Measurements from ENCODE around the gene DYRK1A.

The DYRK1A gene

DNA sequence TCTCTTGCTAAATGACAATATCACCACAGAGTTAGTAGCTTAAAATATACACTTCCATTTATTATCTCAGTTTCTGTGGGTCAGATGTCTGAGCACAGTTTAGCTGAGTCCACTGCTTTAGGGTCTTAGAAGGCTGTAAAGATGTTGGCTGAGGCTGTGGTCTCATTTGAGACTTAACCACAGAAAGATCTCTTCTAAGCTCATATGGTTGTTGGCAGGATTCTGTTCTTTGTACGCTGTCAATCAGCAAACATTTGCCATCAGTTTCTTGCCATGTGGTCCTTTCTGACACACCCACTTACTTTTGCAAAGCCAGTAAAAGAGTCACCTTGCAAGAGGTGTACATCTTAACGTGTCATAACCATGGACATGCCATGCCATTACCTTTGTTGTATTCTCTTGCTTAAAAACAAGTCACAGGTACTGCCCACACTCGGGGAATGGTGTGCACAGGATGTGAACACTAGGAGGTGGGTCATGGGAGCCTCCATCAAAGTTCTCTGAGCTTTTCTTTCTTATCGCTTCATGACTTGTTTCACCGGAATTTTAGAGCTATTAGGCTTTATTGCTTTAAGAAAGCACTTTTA lies 18.7 kb downstream of the DYRK1A start:
- no peak for DNase-seq

GRCh38 chr21:37386151-37386550 lies 19.6 kb downstream of the DYRK1A start:
- DNase-seq, result no peak

DNA sequence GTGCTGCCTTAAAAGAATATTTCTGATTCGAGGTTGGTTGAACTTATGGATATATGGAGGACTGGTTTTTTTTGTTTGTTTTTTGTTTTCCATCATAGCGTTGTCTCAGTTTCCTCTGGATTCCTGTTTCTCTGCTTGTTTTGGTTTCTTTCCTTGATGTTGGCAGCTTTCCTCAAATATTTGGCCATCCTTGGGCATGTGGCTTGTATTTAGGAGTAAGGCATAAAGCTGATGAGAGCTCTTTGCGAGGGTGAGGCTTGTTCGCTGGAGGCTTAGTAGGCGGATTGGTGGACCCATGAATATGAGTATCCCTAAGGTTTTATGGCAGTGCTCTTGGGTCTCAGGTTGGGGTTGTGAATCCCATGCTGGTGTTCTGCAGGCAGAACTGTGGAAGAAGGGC lies 22.9 kb downstream of the DYRK1A start:
- DNase-seq, result no peak

DNA sequence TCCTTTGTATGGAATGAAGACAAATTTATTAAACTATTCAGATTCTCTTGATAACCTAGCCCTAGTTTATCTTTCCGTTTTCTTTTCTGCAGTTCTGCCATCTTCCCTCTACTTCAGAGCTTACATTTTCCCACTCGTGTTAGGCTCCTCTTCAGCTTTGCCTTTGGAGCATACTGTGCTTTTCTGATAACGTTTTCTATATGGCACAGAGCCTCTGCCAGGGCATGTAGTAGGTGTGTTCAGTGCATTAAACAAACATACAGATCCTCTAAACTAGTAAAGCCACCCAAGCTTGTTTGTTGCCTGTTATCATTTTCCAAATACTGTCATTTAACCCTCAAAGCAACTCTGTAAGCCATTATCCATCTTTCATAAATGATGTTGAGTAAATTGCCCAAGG lies 25.1 kb downstream of the DYRK1A start:
- DNase-seq, result no peak

DNA sequence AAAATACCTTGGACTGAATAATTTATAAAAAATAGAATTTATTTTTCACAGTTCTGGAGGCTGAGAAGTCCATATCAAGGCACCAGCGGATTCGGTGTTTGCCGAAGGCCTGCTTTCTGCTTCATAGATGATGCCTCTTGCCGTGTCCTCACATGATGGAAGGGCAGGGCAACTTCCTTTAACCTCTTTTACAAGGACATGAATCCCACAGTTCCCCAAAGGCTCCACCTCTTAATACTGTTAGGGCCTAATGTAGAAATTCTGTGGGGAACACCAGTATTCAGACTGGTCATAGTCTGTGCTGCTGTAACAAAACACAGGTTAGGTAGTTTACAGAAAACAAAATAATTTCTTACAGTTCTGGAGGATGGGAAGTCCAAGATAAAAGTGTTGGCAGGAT lies 25.9 kb downstream of the DYRK1A start:
- no peak for DNase-seq

- DNase-seq, result no peak
These were observed 26.5 kb downstream of the DYRK1A start for GRCh38 chr21:37393030-37393429.

GRCh38 chr21:37393786-37394185 lies 27.2 kb downstream of the DYRK1A start:
- DNase-seq, result no peak

DNA sequence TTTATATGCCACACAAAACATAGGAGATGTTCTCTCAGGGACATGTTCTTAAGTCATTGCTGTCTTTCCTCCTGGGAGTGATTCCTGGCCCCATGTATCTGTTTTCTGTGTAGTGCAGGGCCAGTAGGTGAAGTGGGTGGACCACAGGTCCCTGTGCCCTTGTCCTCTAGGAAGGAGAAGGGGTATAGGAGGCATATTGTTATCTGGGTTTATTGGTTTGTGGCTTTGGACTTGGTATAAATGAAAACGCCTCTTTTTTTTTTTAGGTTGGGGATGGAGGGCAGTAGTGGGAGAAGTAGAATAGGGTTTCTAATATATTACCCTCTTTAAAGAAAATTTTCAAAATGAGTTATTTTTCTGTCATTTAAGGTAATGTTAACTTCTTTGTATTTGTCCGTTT lies 29.4 kb downstream of the DYRK1A start:
- DNase-seq, result no peak

GRCh38 chr21:37396855-37397254 lies 30.3 kb downstream of the DYRK1A start:
- no peak for DNase-seq

- no peak for DNase-seq
These were observed 32.1 kb downstream of the DYRK1A start for GRCh38 chr21:37398697-37399096.

- DNase-seq, result no peak
These were observed 35.8 kb downstream of the DYRK1A start for GRCh38 chr21:37402251-37402867.

DNA sequence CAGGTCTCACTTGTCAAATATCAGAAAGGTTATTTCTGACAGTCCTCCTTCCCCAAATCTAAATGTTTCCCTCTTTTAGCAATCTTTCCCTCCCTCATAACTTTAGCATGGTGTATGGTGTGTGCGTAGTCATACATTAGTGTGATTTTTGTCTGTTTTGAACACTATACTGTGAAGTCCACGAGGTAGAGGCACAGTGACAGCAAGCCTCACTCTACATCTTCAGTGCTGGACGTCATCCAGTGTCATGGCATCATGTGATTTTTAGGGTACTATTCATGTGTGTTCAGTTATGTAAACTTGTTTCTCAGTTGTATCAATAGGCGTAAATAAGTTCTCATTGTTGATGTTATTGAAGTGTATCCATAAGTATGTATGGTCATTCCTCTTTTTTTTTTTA lies 39.1 kb downstream of the DYRK1A start:
- no peak for DNase-seq

GRCh38 chr21:37407719-37408420 lies 41.3 kb downstream of the DYRK1A start:
- DNase-seq, result no peak

DNA sequence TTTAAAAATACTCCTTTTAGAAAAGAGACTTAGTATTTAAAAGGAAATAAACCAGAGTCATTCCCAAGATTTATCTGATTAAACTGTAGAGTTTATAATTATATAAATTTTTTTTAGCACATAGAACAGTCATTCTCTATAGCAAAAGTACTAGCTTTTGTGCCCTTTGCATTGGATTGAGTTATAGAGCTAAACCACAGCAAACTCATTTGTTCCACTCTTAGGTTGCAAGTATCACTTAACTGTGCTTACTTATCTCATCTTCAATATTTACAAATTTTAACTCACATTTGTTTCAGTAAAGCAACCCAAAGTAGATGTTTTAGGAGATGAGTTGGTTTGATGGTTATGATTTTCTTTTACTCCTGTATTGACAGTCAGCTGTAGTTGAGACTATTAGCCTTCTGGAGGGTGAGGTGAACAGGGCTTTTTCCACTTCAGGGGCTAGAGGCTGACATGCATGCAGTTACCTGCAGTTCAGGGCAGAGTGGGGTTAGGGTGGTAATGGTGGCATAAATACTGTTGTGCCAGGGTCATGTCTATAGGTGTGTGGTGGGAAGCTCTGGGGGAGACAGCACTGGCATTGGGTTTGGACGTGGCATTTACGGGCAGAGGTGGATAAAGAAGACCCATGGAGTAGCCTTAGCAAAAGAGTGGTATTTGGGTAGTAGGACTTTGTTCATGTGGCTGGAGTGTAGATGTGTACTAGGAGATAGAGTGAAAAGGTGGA lies 42.1 kb downstream of the DYRK1A start:
- no peak for DNase-seq

- DNase-seq, result no peak
These were observed 44.1 kb downstream of the DYRK1A start for GRCh38 chr21:37410639-37411038.

- DNase-seq, result no peak
These were observed 46.2 kb downstream of the DYRK1A start for GRCh38 chr21:37412603-37413360.

DNA sequence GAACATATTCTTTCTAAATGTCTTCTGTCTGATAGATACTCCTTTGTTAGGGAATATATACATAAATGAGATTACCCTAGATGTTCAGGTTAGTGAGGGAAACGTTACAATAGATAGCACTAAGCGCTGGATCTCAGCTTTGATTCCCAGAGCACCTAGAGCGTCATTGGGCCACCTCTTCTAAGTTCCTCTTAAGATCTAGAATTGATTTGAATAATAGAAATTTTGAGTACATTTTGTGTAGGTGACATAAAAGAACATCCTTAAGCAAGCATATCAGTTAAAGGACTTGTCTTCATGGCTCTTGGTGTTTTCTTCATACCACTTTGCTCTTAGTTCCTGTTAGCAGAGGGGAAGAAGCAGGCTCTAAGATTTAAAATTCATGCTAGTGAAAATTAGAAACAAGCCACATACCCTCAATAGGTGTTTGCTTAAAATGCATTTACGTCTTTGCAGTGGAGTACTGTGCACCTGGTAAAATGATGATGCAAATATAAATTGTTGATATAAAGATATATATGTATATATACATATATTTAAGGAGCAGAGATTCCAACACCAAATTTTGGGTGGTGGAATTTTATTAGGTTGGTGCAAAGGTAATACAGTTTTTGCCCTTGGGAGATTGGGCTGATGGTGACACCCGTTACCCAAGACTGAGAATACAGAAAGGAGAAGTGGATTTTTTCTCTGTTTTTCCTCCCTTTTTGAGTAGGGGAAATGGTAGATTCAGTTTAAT lies 47.1 kb downstream of the DYRK1A start:
- DNase-seq, result no peak

DNA sequence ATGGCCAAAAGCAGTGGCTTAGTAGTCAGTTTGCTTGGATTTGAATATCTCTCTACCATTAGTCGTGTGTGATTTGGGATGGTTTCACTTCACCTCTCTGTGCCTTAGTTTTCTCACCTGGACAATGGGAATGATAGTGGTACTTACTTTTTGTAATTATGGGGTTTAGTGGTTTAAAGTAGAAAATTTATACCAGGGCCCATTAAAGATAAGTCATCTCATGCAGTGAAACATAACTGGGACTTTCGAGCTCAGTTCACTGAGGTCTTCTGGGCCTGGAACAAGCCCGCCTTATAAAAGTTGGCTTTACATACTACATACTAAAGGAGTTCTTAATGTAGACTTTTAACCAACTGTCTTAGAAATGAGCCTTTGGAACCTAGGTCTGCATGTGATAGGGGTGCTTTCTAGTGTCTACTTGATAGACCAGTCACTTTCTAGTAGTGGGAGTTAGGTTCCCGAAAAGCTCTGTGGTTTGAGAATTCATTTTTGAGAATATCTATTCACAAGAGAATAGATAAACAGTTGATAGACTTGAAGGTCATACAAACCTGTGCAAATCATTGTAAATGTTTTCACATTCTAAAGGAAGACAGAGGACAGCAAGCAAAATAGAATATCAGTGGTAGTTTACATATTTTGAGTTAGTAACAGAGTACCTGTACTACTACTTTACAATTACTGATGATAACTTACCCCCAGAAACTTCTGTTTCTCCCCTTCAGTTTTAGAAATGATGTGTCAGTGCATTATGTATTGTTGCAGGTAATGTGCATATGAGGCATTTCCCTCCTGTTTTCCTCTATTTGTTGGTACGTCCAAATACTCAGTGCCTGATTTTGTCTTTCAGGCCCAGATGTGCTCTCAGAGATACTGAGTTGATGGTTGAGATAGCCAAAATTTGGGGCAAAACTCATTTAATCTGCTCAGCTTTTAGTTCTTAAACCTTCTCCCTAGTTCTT lies 48.0 kb downstream of the DYRK1A start:
- DNase-seq, result no peak

GRCh38 chr21:37415939-37416338 lies 49.4 kb downstream of the DYRK1A start:
- DNase-seq, result no peak

- DNase-seq, result no peak
These were observed 50.3 kb downstream of the DYRK1A start for GRCh38 chr21:37416914-37417313.
